ENCODE measurements around the gene SSUH2. TPM values are rescaled to one million over a fixed set of nuclear protein-coding genes. Genes with fewer than 3 reads are reported as not detected.

Gene SSUH2
- total and polyA plus RNA-seq, 2 experiments from 2014 or later = 0.73 to 2.3 TPM

DNA sequence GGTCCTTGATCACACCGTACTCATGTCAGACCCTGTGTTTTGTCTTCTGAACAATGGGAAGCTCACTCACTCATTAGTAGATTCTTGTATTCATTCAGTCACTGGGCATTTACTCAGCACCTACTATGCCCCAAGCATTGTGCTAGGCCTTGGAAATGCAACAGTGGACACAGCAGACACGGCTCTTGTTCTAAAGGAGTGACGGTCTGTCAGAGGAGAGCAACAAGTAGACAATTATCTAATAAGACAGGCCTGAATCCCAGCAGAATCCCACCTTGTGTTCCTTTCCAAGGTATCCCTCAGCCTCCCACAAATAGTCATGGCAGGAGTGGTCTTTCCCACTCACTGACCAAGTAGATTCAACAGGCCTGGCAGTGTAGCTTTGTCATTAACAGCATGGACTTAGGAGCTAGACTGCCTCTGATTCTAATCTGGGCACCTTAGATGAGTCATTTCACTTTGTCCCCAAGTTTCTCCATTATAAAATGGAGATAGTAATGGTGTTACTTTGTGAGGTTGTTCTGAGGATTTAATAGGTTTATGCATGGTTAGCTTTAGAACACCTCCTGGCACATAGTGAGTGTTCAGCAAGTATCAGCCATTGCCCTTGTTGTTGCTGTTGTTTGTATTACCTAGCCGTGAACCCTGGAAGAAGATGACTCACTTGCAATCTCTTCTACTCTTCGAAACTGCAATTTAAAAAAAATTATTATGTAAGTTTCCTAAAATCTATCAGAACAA, 69.1 kb downstream of the SSUH2 start (continued):
- TF ChIP-seq, protein P1, sequence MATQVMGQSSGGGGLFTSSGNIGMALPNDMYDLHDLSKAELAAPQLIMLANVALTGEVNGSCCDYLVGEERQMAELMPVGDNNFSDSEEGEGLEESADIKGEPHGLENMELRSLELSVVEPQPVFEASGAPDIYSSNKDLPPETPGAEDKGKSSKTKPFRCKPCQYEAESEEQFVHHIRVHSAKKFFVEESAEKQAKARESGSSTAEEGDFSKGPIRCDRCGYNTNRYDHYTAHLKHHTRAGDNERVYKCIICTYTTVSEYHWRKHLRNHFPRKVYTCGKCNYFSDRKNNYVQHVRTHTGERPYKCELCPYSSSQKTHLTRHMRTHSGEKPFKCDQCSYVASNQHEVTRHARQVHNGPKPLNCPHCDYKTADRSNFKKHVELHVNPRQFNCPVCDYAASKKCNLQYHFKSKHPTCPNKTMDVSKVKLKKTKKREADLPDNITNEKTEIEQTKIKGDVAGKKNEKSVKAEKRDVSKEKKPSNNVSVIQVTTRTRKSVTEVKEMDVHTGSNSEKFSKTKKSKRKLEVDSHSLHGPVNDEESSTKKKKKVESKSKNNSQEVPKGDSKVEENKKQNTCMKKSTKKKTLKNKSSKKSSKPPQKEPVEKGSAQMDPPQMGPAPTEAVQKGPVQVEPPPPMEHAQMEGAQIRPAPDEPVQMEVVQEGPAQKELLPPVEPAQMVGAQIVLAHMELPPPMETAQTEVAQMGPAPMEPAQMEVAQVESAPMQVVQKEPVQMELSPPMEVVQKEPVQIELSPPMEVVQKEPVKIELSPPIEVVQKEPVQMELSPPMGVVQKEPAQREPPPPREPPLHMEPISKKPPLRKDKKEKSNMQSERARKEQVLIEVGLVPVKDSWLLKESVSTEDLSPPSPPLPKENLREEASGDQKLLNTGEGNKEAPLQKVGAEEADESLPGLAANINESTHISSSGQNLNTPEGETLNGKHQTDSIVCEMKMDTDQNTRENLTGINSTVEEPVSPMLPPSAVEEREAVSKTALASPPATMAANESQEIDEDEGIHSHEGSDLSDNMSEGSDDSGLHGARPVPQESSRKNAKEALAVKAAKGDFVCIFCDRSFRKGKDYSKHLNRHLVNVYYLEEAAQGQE (IDR thresholded peaks at IDR 0.05; ENCODE audit: unreplicated experiment) = no peak
- TF ChIP-seq JUNB (IDR thresholded peaks at IDR 0.05; ENCODE audit: unreplicated experiment) (no peak), ZNF331 (CRISPR knock-in tag; IDR thresholded peaks at IDR 0.05; ENCODE audit: low read depth) (no peak), CREB1 (CRISPR knock-in tag; IDR thresholded peaks at IDR 0.05; ENCODE audit: low read depth) (no peak), ZNF114 (CRISPR knock-in tag; IDR thresholded peaks at IDR 0.05) (no peak)
- TF ChIP-seq, protein P2, sequence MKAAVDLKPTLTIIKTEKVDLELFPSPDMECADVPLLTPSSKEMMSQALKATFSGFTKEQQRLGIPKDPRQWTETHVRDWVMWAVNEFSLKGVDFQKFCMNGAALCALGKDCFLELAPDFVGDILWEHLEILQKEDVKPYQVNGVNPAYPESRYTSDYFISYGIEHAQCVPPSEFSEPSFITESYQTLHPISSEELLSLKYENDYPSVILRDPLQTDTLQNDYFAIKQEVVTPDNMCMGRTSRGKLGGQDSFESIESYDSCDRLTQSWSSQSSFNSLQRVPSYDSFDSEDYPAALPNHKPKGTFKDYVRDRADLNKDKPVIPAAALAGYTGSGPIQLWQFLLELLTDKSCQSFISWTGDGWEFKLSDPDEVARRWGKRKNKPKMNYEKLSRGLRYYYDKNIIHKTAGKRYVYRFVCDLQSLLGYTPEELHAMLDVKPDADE (IDR thresholded peaks at IDR 0.05) = no peak
- TF ChIP-seq, protein P3, sequence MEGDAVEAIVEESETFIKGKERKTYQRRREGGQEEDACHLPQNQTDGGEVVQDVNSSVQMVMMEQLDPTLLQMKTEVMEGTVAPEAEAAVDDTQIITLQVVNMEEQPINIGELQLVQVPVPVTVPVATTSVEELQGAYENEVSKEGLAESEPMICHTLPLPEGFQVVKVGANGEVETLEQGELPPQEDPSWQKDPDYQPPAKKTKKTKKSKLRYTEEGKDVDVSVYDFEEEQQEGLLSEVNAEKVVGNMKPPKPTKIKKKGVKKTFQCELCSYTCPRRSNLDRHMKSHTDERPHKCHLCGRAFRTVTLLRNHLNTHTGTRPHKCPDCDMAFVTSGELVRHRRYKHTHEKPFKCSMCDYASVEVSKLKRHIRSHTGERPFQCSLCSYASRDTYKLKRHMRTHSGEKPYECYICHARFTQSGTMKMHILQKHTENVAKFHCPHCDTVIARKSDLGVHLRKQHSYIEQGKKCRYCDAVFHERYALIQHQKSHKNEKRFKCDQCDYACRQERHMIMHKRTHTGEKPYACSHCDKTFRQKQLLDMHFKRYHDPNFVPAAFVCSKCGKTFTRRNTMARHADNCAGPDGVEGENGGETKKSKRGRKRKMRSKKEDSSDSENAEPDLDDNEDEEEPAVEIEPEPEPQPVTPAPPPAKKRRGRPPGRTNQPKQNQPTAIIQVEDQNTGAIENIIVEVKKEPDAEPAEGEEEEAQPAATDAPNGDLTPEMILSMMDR (conservative IDR thresholded peaks at IDR 0.05; ENCODE audit: low read depth in 2 of 2) = no peak

DNA sequence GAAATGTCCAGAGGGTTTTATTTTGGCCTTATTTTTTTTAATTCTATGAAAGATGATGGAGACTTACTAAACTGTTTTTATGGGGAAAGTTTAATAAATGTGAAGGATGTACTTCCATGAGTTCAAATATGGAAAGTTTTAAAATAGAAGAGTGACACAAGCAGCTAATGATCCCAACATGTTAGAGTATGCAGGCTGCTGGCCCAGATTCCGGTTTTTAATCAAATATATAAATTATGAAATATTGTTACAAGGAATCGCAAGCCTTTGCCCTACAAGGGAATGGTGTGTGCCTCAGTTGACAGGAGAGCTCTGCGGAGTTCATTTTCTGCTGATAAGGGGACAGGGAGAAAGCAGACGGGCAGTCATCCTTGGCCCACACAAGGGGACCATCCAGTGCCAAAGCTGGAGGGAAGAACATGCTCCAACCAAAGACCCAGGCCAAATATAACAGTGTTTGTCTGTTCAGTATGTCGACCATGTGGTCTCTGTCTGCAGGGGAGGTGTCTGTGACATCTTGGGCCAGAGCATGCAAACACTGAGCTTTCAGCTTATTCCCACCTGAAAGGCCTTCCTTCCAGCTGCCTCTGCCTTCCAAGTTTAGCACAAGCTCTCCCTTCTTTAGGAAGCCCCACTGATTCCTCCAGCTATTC, 69.8 kb downstream of the SSUH2 start:
- Mint-ChIP-seq H3K27ac (no peak overlapping the region), H3K4me1 (peaks cover 10% of the 10 kb centered on the region; the same call in 2 of the 3 replicates), H3K4me3 (no peak overlapping the region), H3K9me3 (no peaks in the 10 kb centered on the region), H3K27me3 (ENCODE audit: insufficient read depth, low read depth, poor library complexity) (peaks cover 5% of the 10 kb centered on the region), H3K36me3 (ENCODE audit: low read depth) (no peaks in the 10 kb centered on the region)
- no peak overlapping the region for H2AFZ ChIP-seq
- peaks cover 6% of the 10 kb centered on the region; the same call in 1 of the 2 replicates for H3K4me1 ChIP-seq (ENCODE audit: insufficient read depth)
- DNase-seq (ENCODE audit: low spot score) = no peak
- H3K4me3 ChIP-seq = no peak overlapping the region
- ATAC-seq = no peak
- H4K20me1 ChIP-seq (replicated peaks; ENCODE audit: insufficient read depth) = no peaks in the 10 kb centered on the region
- H3K9me2 ChIP-seq (ENCODE audit: insufficient read depth) = no peaks in the 10 kb centered on the region
- H3K27me3 ChIP-seq (ENCODE audit: insufficient read depth) = no peaks in the 10 kb centered on the region
- no peaks in the 10 kb centered on the region for H3K79me2 ChIP-seq (replicated peaks; ENCODE audit: insufficient read depth)
- H3K36me3 ChIP-seq (ENCODE audit: insufficient read depth) = no peaks in the 10 kb centered on the region; the same call in 1 of the 2 replicates
- H3K4me2 ChIP-seq = no peak overlapping the region
- no peaks in the 10 kb centered on the region for H3F3A ChIP-seq (replicated peaks; ENCODE audit: low read depth)
- no peak overlapping the region for H3K27ac ChIP-seq (ENCODE audit: low read depth)
- no peak for TF ChIP-seq EZH2phosphoT487 (IDR thresholded peaks at IDR 0.05; ENCODE audit: unreplicated experiment)
- TF ChIP-seq, protein P3 (conservative IDR thresholded peaks at IDR 0.05; ENCODE audit: low read depth in 2 of 2) = no peak
- TF ChIP-seq STAT1 (IDR thresholded peaks at IDR 0.05; ENCODE audit: unreplicated experiment) = no peak
- TF ChIP-seq, protein P1 (IDR thresholded peaks at IDR 0.05; ENCODE audit: unreplicated experiment) = no peak
- TF ChIP-seq JUNB (IDR thresholded peaks at IDR 0.05; ENCODE audit: unreplicated experiment) = no peak
- TF ChIP-seq ZNF114 (CRISPR knock-in tag; IDR thresholded peaks at IDR 0.05) = no peak
- no peak for TF ChIP-seq ZNF331 (CRISPR knock-in tag; IDR thresholded peaks at IDR 0.05; ENCODE audit: low read depth)
- no peak for TF ChIP-seq CREB1 (CRISPR knock-in tag; IDR thresholded peaks at IDR 0.05; ENCODE audit: low read depth)
- TF ChIP-seq NANOG (IDR thresholded peaks at IDR 0.05; ENCODE audit: borderline replicate concordance) = no peak
